ENCODE results near the gene PYROXD2. TPM values are rescaled to one million over a fixed set of nuclear protein-coding genes. Genes with fewer than 3 reads are reported as not detected.

Gene PYROXD2
- total RNA-seq, 4 donors from 2014 or later, result 0.97 to 6.7 (median 3.8) TPM

GRCh38 chr10:98399784-98400183 is 15.2 kb downstream of the PYROXD2 start:
- no peak overlapping the region for H3K4me3 ChIP-seq (ENCODE audit: low read depth, poor library complexity, severe bottlenecking)
- DNase-seq (ENCODE audit: low spot score in 2 of 2), result peak in 1 of 2 donors; percentile 64
- no peak for TF ChIP-seq CTCF (IDR thresholded peaks at IDR 0.05)
- no peak for TF ChIP-seq POLR2A (IDR thresholded peaks at IDR 0.05)
- WGBS, 2 donors, result 90 to 94% methylated on average over 9 of the region's 9 CpGs
- intact Hi-C loops (cut with DNase I; ENCODE audit: low total_unique reads), result no loop called here

- TF ChIP-seq POLR2A (IDR thresholded peaks at IDR 0.05), result no peak
- no peak for TF ChIP-seq CTCF (IDR thresholded peaks at IDR 0.05)
- peak in 1 of 2 donors; percentile 81 for DNase-seq (ENCODE audit: low spot score in 2 of 2)
- no peak overlapping the region for H3K4me3 ChIP-seq (ENCODE audit: low read depth, poor library complexity, severe bottlenecking)
- intact Hi-C loops (cut with DNase I; ENCODE audit: low total_unique reads), result no loop called here
- 91 to 94% methylated on average over 9 of the region's 9 CpGs for WGBS, 2 donors
These were observed 17.8 kb downstream of the PYROXD2 start for GRCh38 chr10:98397089-98397600.

- peak in 1 of 2 donors; percentile 71 for DNase-seq (ENCODE audit: low spot score in 2 of 2)
- no peak for TF ChIP-seq CTCF (IDR thresholded peaks at IDR 0.05)
- TF ChIP-seq POLR2A (IDR thresholded peaks at IDR 0.05), result no peak
- H3K4me3 ChIP-seq (ENCODE audit: low read depth, poor library complexity, severe bottlenecking), result no peak overlapping the region
- intact Hi-C loops (cut with DNase I; ENCODE audit: low total_unique reads), result no loop called here
- 87% methylated on average over 6 of the region's 6 CpGs for WGBS, 2 donors
These were observed 18.6 kb downstream of the PYROXD2 start for GRCh38 chr10:98396096-98397063.

GRCh38 chr10:98394851-98395440 is 20.0 kb downstream of the PYROXD2 start:
- TF ChIP-seq CTCF (IDR thresholded peaks at IDR 0.05), result no peak
- TF ChIP-seq POLR2A (IDR thresholded peaks at IDR 0.05), result no peak
- intact Hi-C loops (cut with DNase I; ENCODE audit: low total_unique reads), result no loop called here
- no peak for DNase-seq (ENCODE audit: low spot score in 2 of 2)
- H3K4me3 ChIP-seq (ENCODE audit: low read depth, poor library complexity, severe bottlenecking), result no peak overlapping the region
- WGBS, 2 donors, result 66 to 77% methylated on average over 8 of the region's 8 CpGs

- no peak overlapping the region for H3K4me3 ChIP-seq (ENCODE audit: low read depth, poor library complexity, severe bottlenecking)
- intact Hi-C loops (cut with DNase I; ENCODE audit: low total_unique reads), result no loop called here
- TF ChIP-seq POLR2A (IDR thresholded peaks at IDR 0.05) (no peak), CTCF (IDR thresholded peaks at IDR 0.05) (no peak)
- peak; percentile 36 to 90 for DNase-seq (ENCODE audit: low spot score in 2 of 2)
- WGBS, 2 donors, result 15 to 24% methylated on average over 8 of the region's 8 CpGs
These were observed 23.4 kb downstream of the PYROXD2 start for GRCh38 chr10:98391578-98391991.

All from lower leg skin (tissue), 4 donors.